Cardiac muscle cell (in vitro differentiated cells and primary cell): ENCODE results near the gene THAP6. TPM values are rescaled to one million over a fixed set of nuclear protein-coding genes. Genes with fewer than 3 reads are reported as not detected.

Experiments
- DNase-seq, 2 donors: peaks; one replicate each; pipeline versions ENCODE4 v3.0.0 to v3.0.0-alpha.2; 2010 to 2017; ENCODE audit warnings: low read depth in 1 of 2, low spot score in 1 of 2
- H3K27ac ChIP-seq: fragments of 200-600 bp; sonication (generic); 2 replicates; pipeline ENCODE4 v1.5.1; 2016
- H3K27me3 ChIP-seq: fragments of 200-600 bp; sonication (generic); 2 replicates; pipeline ENCODE4 v1.6.0; 2016; ENCODE audit warnings: control low read depth
- H3K36me3 ChIP-seq: fragments of 200-600 bp; sonication (generic); 2 replicates; pipeline ENCODE4 v1.5.1; 2016; ENCODE audit warnings: control low read depth
- H3K4me1 ChIP-seq: fragments of 200-600 bp; sonication (generic); 2 replicates; pipeline ENCODE4 v1.8.1; 2017; ENCODE audit warnings: low read depth, mild to moderate bottlenecking, mixed run types
- H3K4me3 ChIP-seq: fragments of 200-600 bp; sonication (generic); 2 replicates; pipeline ENCODE4 v1.5.1; 2016; ENCODE audit warnings: mild to moderate bottlenecking
- H3K9me3 ChIP-seq: fragments of 200-600 bp; sonication (generic); 2 replicates; pipeline ENCODE4 v1.5.1; 2017; ENCODE audit warnings: low read depth, mild to moderate bottlenecking, control low read depth
- polyA plus RNA-seq: library from polyadenylated mRNA; unstranded; fragments of >200 nt; fragmentation: Nextera tagmentation; extraction: Ambion mirVana; gene quantifications from 2 replicates; pipeline ENCODE4 v1.2.1, GENCODE V29; 2016
- total RNA-seq: library from RNA; depleted of rRNA; stranded (reverse); fragments of >200 nt; gene quantifications from 2 replicates; pipeline ENCODE4 v1.2.3, GENCODE V29; 2016
- TF ChIP-seq, protein P1 (sequence below): IDR thresholded peaks from 2 replicates; pipeline ENCODE4 v1.5.1; 2012; ENCODE audit warnings: low read depth, mild to moderate bottlenecking, low read length

The THAP6 gene, protein sequence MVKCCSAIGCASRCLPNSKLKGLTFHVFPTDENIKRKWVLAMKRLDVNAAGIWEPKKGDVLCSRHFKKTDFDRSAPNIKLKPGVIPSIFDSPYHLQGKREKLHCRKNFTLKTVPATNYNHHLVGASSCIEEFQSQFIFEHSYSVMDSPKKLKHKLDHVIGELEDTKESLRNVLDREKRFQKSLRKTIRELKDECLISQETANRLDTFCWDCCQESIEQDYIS
- total RNA-seq (14.0 and 16.8 TPM in 2 replicates), polyA plus RNA-seq (22.2 and 35.6 TPM in 2 replicates)

DNA sequence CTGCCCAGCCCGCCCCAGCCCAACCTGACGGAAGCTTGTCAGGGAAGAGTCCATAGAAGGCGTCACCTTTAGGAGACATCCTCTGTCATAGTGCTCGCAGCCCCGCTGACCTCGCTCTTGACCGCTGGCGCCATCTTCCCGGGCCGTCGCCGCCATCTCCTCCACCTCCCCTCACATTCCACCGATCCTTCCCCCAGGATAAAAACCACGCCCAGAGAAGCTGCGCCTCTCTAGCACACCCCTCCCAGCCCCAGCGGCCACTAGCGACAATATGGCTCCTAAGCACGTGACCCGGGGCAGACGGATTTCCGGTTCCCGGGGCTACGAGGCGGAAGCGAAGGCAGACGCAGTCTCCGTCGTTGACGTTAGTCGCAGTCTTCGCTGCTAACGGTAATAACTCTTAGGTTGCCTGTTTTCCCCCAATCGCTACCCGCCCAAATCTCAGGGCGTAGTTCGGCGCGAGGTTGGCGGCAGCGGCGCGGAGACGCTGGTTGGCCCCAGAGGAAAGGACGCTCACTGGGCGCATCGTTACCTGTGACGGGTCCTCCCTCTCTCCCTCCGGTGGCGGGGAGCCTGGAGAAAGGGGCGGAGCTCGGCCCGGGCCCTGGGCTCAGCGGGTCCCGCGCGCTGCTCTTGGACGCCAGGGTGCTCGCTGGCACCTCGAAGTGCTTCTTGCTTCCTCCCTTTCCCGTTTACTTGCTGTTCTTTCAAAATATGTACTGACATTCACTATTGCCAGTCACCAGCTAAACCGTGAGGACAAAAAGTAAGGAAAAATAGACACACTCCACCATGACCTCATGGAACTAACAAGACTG, at the start of gene THAP6, which contains the start of gene RCHY1:
Gene THAP6, plus strand, starts transcription at position 343 of the 818 bp plus-strand sequence. CDS start 980 bp downstream, outside the sequence.
Gene RCHY1, minus strand, starts transcription at position 273 of the 818 bp plus-strand sequence. Its CDS starts 117 bp downstream, at position 156.
- peak; percentile 97 to 99 for DNase-seq
- H3K9me3 ChIP-seq: no peaks in the 10 kb centered on the region
- peaks cover 25% of the 10 kb centered on the region for H3K36me3 ChIP-seq
- peaks cover 23% of the 10 kb centered on the region for H3K4me1 ChIP-seq
- peak within 1 kb of the TSS; percentile 88 for H3K27ac ChIP-seq
- TF ChIP-seq, protein P1, sequence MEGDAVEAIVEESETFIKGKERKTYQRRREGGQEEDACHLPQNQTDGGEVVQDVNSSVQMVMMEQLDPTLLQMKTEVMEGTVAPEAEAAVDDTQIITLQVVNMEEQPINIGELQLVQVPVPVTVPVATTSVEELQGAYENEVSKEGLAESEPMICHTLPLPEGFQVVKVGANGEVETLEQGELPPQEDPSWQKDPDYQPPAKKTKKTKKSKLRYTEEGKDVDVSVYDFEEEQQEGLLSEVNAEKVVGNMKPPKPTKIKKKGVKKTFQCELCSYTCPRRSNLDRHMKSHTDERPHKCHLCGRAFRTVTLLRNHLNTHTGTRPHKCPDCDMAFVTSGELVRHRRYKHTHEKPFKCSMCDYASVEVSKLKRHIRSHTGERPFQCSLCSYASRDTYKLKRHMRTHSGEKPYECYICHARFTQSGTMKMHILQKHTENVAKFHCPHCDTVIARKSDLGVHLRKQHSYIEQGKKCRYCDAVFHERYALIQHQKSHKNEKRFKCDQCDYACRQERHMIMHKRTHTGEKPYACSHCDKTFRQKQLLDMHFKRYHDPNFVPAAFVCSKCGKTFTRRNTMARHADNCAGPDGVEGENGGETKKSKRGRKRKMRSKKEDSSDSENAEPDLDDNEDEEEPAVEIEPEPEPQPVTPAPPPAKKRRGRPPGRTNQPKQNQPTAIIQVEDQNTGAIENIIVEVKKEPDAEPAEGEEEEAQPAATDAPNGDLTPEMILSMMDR: no peak
- H3K4me3 ChIP-seq: peak within 1 kb of the TSS; percentile 66
- H3K27me3 ChIP-seq: no peaks in the 10 kb centered on the region

DNA sequence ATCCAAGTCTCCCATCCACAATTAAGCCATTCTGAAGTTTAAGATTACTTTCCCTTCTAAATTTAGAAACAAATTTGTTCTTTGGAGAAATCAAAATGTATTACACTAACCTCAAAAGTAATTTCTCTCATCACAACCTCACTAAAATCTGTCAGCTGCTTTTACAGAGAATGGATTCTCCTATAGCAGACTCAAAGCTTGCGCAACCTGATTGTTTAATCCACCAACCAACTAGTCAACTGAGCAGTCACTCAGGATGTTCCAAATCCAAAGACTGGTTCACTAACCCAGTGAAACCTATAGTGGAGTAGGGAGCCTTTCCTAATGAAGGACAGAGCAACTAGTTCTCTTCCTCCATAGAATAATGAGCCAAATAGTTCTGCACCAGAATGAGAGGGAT, 44.4 kb upstream of the THAP6 start:
- TF ChIP-seq, protein P1: no peak
- H3K9me3 ChIP-seq: no peaks in the 10 kb centered on the region
- H3K36me3 ChIP-seq: no peaks in the 10 kb centered on the region
- no peaks in the 10 kb centered on the region for H3K27me3 ChIP-seq
- no peak overlapping the region for H3K27ac ChIP-seq
- no peak for DNase-seq
- H3K4me1 ChIP-seq: peaks cover 5% of the 10 kb centered on the region
- no peak overlapping the region for H3K4me3 ChIP-seq

DNA sequence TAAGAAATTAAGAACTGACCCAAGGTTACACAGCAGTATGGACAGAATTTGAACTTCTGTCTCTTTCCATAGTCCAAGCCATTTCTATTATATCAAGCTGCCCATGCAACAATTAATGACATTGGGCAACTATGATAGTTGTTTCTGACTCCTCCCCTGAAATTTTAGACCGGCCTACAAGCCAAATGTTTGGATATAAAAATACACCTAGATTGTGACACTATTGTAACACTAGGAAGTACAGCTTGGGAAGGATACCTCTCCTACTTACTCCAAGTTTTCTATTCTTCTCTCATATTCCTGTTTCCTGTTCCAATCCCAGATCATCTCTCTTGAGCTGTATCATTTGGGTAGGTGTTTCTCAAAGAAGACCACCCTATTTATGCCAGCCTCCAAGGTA, 43.5 kb upstream of the THAP6 start:
- TF ChIP-seq, protein P1: no peak
- no peak overlapping the region for H3K4me3 ChIP-seq
- peaks cover 5% of the 10 kb centered on the region for H3K4me1 ChIP-seq
- no peak overlapping the region for H3K27ac ChIP-seq
- H3K9me3 ChIP-seq: no peaks in the 10 kb centered on the region
- no peak for DNase-seq
- H3K27me3 ChIP-seq: no peaks in the 10 kb centered on the region
- H3K36me3 ChIP-seq: no peaks in the 10 kb centered on the region

DNA sequence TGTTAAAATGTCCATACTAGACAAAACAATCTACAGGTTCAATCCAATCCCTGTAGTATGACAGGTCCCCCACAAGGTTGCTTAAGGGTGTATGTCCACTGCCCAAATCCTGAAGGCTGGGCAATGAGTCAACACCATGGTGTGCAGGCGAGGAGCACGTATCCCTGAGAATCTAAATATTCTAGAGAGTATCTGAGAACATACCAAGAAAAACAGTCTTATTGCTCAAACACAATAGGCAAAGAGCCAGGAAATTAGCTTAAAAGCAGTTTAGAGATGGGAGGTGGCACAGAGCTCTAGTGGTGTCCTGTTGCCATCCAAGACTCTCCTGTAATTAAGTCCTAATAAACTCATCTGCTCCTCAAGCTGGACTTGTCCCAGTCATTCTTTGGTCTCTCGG, 37.1 kb upstream of the THAP6 start:
- Histone ChIP-seq H3K4me3 (no peak overlapping the region), H3K36me3 (peaks cover 14% of the 10 kb centered on the region), H3K9me3 (no peaks in the 10 kb centered on the region), H3K27me3 (no peaks in the 10 kb centered on the region), H3K4me1 (no peaks in the 10 kb centered on the region), H3K27ac (no peak overlapping the region)
- TF ChIP-seq, protein P1: no peak
- peak in 1 of 2 donors; percentile 37 for DNase-seq

DNA sequence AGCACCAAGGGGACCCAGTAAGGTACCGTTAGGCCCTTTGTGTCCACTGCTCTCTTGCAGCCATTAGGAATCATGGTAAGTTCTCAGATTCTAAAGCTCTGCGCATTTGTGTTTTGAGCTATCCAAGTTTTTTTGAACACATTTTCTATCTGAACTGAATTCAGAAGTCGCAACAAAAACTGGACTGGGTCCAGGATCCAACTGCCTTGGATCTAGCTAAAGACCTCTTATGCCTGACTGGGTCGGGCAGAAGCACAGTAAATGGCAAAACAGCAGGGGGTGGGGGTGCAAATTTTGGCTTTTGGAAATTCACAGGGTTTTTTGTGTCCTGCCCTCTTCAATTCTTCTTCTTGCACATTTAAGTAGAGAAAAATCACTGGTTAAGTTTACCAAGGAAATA, 30.1 kb upstream of the THAP6 start:
- H3K4me1 ChIP-seq: no peaks in the 10 kb centered on the region
- no peak overlapping the region for H3K4me3 ChIP-seq
- H3K27me3 ChIP-seq: no peaks in the 10 kb centered on the region
- no peak for DNase-seq
- no peaks in the 10 kb centered on the region for H3K9me3 ChIP-seq
- TF ChIP-seq, protein P1: no peak
- peaks cover 52% of the 10 kb centered on the region for H3K36me3 ChIP-seq
- no peak overlapping the region for H3K27ac ChIP-seq
